Activated CD4-positive, alpha-beta T cell treated with anti-CD3 and anti-CD28 coated beads, Interleukin-2, amount 50 U/mL, for 1 hour (primary cell): Measurements from ENCODE around the gene VCAN.
"Not testable (repeated sequence)": the region's sequence is repeated elsewhere in the genome, so short reads cannot be mapped to it uniquely, and the experiment has no call there.

Source experiments
- DNase-seq: peaks from one replicate; pipeline ENCODE4 v3.0.0-alpha.2; 2020

The VCAN gene

DNA sequence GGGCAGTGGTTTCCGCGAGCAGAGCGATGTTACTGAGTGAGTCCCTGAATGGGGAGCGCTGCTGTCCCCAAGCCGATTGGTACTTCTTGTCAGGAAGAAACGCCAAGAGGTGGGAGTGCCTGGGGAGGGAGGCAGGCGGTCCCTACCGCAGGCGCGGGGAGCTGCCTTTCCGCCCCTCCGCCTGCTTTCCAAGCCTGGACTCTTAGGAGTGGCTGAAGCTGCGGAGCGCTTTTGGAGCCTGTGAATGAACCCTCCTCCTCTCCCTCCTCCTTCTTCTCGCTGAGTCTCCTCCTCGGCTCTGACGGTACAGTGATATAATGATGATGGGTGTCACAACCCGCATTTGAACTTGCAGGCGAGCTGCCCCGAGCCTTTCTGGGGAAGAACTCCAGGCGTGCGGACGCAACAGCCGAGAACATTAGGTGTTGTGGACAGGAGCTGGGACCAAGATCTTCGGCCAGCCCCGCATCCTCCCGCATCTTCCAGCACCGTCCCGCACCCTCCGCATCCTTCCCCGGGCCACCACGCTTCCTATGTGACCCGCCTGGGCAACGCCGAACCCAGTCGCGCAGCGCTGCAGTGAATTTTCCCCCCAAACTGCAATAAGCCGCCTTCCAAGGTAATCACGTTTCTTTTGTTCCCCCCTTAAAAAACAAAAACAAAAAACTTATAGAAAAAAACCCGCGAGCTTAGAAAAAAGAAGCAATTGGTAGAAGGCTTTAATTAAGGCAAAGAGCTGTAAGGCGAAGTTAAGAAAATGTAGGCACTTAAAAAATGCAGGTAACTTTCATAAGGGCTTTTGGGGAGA lies at the start of gene VCAN:
VCAN (plus strand) TSS at position 340 of the 808 bp plus-strand sequence. CDS start 11,775 bp downstream, outside the sequence.
- DNase-seq: no peak

DNA sequence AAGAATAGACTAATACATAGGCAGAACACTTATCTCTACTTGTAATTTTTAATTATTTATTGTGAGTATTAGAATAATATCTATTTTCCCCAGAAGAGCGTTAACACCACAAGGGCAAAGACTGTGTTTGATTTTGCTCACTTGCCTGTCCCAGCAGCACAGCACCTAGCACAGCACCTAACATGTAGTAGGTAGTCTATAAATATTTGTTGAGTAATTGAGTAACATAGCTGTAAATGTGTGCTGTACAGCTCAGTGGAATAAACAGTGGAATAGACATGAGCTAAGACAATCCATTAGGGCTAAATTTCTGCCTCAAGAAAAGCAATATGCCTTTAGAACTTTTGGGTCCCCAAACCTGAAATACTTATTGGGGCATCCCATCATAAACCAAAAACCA lies 49.3 kb upstream of the VCAN start:
- no peak for DNase-seq

DNA sequence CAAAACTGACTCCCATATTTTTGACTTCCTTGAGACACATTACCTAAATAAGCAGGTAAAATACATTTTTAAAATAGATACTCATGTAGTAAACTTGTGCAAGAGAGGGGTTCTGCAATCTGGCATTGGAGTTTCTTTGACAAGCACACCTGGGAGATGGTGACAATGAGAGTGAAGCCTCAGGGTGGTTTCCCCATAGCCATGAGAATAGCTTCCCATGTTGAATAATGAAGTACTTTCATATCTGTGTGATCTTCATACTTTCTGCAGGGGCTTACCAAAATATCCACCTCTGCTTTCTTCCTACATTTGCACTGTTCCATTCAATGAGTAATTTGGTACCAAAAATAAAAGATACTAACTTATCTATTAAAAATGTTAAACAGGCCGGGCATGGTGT lies 44.7 kb upstream of the VCAN start:
- no peak for DNase-seq

DNA sequence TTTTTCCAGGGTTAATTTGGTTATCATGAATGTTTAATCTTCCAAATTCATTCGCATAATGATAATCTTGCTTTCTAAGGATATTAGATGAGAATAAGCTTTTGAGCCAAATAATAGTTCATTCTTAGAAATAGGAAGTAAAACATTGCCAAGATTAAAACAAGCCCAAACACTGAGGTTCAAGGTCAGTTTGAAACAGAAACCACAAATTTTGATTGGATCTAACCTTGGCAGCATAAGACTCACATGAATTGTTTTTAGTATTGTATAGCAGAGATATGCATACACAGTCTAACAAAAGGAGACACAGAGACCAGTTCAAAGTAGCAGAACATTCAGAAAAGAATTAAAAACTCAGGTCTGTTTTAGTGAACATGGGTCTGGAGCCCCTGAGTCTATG lies 43.4 kb upstream of the VCAN start:
- DNase-seq: no peak

DNA sequence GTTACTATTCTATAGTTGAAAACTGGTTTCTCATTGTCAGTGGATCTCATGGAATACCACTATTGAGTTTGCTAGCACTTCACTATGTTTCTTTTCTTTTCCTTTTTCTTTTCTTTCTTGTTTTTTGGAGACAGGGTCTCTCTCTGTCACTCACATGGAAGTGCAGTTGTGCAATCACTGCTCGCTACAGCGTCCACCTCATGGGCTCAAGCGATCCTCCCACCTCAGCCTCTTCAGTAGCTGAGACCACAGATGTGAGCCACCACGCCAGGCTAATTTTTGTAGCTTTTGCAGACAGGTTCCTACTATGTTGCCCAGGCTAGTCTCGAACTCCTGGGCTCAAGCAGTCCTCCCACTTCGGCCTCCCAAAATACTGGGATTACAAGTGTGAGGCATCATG lies 42.7 kb upstream of the VCAN start:
- no peak for DNase-seq

DNA sequence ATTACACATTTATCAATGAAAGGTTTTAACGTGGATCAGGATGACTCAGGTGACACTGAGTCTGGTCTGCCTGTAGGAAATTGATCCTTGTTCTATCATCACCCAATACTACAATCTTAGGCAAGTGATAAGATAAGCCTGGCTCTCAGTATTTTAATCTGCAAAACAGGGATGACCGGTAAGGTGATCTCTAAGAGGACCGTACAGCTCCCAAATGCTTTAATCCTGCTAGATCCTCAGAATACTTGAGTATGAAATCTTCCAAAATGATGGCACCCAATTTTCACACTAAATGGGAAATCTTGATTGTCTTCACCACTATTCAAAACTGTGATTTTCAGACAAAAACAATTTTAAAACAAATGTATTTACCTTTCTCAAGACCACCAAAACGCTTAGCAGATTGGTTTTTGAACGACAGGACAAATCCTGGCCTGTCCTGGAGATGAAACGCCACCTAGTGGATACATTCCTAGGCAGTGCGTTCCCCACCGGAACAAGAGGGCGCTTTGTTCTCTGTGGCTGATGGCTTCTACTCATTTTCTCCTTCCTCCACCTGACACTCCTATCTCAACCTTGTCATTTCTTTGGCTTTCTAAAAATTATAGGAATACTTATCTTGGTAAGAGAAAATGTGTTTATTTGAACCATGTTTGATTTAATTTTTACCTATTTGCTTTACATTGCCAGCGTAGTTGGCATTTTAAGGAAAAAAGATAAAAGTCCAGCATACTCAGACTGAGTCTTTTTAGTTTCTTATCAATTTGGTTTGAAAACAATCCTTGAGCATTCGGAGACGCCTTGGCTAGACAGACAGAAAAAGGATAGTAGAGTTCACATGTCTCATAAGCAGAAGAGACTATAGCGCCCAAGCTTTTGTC lies 41.2 kb upstream of the VCAN start:
- DNase-seq: peak; percentile 31

DNA sequence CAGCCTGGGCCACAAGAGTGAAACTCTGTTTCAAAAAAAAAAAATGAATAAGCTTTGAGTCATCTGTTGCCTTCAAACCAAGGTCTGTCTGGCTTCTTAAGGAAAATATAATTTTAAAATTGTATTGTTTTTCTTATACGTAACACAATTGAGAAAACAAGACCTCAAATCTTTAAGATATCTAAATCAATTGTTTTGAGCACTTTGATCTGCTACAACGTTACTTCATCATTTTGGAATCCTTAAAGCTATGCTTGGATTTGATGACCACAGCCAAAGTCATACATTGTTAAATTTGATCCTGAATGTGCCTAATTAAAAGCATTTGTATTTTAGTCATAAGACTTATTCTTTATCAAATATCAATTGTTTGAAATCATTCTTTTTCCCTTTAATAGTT lies 37.7 kb upstream of the VCAN start:
- DNase-seq: no peak

DNA sequence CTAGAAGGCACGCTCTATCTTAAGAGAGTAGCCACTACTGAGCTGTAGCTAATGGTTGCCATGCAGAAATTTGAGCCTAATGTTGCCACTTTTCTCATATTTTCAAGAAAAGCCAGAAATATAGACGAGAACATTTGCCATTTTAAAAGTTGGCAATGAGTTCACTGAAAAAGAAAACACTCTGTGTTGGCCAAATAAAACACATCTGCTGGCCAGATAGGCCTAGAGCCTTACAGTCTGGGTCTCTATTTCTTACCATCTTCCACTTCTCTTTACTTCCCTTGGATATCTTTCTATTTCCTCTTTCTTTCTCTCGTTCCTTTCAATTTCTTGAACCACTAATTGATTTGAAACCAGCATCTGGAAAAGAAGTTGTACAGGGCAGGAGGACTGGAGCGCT lies 36.6 kb upstream of the VCAN start:
- no peak for DNase-seq

DNA sequence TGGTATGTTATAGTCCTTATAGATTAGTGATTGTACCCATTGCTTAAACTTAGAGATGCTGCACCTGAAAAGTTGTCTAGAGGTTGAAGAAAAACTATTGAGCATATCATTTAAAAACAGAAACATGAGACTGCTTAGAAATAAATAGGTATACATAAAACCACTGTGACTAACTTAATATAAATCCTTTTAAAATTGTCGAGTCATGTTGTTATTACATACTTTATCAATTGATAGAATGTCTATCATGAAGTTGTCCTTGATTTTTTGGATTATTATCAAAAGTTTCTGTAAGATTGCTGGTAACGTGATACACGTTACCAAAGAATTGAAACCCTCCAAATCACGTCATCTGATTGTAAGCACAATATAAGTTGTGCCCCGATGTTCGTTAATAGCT lies 35.3 kb upstream of the VCAN start:
- no peak for DNase-seq

DNA sequence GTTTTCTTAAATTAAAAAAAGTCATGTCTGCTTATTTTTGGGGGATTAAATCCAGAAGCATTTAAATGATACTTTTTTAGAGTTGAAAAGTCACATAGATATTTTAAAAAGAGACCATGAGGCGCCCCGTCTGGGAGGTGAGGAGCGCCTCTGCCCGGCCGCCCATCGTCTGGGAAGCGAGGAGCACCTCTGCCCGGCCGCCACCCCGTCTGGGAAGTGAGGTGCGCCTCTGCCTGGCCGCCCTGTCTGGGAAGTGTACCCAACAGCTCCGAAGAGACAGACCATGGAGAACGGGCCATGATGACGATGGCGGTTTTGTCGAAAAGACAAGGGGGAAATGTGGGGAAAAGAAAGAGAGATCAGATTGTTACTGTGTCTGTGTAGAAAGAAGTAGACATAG lies 33.8 kb upstream of the VCAN start:
- DNase-seq: not testable (repeated sequence)

DNA sequence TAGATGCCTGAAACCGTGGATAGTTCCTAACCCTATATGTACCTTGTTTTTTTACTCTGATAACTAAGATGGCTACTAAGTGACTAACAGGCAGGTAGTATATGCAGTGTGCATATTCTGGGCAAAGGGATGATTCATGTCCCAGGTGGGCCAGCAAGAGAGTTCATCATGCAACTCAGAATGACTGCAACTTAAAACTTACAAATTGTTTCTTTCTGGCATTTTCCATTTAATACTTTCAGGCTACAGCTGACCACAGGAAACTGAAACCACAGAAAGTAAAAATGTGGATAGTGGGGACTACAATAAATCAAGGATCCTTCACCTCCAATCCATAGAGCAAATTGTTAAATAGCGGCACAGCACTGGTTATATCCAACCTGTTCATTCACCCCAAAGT lies 30.7 kb upstream of the VCAN start:
- DNase-seq: no peak

DNA sequence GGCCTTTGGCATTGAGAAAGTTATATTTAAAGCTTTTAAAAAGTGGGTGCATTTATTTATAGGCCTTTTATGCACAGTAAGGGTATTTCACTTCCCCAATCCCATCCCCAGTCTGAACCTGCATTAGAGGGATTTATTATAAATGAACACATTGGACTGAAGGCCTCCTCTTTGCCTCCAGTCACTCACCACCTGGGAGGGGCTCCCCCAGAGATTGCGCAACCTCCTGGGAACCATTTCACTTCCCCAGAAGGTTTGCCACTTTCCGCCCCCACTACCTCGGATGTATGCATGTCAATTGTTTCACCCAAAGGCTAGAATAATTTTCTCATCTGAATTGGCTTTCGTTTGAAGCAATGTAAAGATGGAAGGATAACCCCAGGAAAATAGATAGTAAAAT lies 29.8 kb upstream of the VCAN start:
- no peak for DNase-seq

DNA sequence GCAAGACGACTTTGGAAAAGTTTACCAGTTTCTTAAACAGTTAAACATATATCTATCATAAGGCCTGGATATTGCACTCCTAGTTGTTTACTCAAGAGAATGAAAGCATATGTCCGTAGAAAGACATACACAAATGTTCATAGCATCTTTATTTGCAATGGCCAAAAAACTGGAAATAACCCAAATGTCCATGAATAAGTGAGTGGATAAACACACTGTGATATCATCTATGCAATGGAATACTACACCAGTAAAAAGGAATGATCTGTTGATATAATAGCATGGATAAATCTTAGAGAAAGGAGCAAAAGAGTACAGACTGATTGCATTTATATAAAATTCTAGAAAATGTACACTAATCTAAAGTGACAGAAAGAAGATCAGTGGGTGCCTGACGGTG lies 28.0 kb upstream of the VCAN start:
- no peak for DNase-seq

DNA sequence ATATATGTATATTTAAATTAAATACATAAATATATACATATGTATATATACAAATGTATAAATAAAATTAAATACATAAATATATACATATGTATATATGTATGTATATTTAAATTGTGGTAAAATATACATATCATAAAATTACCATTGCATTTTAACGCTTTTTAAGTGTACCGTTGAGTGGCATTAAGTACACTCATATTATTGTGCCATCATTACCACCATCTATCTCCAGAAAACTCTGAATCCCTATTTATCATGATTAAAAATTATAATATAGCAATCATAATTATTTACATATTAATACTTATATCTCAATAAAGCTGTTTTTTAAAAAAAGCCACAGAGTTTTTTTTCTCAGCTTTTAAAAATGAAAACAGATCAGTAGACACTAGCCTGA lies 27.1 kb upstream of the VCAN start:
- DNase-seq: no peak

DNA sequence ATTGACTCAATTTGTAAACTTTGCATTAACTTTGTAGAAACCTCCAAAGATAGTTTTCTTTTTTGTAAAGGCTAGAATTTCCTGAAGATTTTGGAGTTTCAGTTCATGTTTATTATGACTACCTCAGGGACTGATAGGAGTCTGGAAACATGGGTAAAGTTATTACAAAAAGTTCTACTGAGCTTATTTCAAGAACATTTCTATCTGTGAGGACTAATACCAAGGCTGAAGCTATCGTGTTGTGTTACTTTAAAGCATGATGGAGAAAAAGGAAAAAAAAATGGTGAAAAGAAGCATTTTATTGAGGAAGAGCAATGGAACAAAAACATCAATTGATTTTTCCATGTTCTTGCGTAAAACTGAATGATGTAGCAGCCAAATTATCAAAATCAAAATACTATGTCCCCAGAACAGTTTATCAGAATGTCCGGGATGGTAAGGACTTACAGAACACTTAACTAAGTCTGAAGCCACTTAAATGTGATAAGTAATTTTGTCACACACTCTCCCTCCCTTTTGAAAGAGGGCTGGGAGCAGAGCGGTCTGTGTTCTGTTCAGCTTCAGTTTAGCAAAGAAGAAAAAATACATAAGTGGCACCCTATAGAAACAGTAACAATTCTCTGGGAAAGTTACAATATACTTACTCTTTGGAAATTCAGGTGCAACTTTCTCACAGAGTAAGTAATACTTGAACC lies 25.1 kb upstream of the VCAN start:
- no peak for DNase-seq

DNA sequence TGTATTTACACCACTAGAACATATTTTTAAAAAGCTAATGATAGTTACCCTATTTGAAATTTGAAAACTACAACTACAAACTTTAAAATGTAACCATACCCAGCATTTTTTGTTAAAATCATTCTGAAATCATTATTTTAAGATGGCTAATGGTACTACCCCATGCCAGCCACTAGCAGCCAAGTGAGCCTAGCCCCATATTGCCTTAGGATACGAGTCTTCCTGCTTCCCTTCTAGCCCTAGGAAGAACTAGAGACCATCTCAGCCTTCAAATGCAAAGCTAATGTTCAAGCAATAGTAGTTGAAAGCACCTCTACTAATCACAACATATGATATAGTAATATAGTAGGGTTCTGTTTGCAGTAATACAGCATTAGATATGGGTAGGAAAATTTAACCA lies 24.0 kb upstream of the VCAN start:
- DNase-seq: no peak

DNA sequence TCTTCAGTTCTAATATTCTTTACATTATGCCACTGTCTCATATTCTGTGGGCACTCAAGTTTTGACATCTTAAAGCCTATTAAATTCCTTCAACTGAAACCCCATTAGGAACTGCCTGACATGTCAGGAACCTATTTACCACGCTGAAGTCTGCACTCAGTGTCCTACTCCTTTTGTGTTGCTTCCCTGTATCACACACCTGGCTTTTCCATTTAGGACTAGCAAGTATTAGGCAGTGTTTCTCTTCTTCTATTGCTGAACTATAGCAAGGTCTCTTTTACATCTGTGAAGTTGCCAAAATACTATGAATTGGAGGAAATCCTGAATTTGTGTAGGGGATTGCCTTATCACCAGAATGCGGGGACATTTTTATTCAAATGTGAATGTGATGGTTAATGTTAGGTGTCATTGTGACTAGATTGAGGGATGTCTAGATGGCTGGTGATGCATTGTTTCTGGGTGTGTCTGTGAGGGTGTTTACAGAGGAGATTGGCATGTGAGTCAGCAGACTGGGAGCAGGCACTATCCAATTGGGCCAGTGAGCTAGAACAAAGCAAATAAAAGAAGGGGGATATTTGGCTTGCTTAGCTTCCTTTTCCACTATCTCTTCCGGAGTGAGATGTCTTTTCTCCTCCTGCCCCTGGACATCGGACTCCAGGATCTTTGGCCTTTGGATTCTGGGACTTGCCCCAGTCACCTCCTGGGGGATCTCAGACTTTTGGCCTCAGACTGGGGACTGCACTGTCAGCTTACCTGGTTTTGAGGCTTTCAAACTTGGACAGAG lies 21.2 kb upstream of the VCAN start:
- DNase-seq: no peak

DNA sequence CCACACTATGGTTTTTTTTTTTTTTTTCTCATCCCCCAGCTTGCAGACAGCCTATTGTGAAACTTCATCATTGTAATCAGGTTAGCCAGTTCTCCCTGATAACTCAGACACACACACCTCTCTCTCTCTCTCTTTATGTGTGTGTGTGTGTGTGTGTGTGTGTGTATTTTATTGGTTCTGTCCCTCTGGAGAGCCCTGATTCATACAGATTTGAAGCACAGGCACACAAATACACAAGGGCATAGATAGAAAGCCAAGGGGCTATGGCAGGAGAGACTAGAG lies 20.6 kb upstream of the VCAN start:
- DNase-seq: no peak

DNA sequence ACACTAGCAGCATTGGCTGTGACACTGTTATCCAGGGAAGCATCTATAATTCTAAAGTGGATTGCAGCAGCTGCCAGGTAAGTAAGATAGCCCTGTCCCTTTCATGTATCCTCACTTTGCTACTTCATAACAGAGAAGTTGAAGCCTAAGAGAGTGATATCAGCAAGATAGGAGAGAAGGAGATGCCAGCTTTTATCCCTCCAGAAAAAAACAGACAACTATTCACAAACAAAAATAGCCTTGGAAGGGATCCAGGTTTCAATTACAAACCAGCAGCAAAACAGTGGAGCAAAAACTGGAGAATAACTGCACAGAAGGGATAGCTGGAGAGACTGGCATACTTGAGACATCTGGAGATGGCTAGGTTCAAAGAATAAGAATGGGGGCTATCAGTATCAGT lies 19.6 kb upstream of the VCAN start:
- DNase-seq: no peak

DNA sequence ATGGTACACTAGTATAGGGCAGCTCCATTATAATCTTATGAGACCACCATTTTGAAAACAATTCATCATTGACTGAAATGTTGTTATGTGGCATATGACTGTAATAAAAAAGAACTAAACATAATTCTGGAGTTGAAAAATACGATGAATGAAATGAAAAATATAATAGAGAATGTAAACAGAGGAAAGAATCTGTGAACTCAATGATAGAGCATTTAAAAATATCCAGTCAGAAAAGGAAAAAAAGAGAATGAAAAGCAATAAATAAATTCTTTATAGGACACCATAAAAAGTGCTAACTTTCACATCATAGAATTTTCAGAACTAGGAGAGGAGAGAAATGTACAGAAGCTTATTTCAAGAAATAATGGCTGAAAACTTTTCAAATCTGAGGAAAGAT lies 17.6 kb upstream of the VCAN start:
- DNase-seq: no peak

DNA sequence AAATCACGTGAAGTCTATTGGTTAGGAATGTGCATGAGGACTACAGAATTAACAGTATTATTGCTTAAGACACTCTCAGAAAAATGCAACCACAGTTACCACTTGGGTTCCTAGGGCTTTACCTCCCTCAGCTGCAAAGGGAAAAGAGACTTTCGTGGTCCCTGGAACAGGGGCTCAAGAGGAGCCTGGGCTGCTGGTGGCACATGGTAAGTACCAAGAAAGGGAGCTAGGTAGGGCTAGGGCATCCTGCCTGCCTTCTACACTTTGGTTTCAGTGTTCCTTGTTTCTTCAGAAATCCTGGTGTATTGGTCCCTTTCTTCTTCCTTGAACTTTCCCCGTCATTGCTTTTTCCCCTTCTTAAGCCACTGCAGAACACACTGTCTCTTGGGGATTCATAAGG lies 7.3 kb upstream of the VCAN start:
- DNase-seq: no peak

DNA sequence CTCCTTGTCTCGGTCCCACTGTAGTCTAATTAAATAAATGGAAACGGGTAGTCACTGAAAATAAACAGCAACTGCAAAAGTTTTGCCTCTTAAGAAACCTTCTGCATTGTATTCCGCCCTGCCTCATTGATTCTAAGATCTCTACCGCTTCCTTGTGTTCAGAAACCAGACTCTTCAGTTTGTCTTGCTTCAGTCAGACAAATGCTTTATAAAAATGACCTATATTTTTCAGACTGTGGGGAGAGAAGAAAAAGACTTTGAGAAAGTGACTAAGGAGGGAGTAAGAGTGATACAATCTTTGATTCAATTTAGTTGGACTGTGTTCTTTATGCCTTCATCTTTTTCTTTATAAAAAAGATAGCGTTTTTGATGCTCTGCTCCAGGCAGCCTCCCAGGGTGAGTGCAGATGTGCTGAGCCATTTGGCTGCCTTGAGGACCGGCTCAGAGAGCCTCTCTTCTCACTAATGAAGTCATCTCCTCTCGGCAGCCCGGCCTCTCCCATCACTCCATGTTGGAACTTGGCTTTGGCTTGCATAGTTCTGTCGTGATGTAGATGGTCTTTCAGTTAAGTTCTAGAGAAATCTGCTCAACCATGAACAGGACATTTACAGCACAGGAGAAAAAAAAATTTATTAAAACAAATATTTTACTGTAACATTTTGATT lies 4.0 kb upstream of the VCAN start:
- no peak for DNase-seq

DNA sequence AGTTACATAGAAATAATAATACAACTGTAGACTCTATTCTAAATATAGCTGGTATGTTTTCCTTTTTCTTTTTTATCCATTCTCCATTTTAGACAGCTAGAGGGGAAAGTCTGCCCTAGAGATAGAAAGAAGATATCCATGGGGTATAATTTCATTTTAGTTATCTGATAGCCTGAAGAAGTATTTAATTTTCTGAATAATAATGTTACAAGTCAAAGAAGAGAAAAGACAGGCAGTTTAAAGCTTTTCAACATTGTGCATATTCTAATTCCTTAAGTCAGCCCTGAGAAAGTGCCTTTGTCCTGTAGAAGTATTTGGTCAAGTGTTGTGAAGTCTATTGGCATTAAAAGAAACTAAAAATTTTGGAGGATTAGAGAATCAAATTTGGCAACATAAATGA lies 2.5 kb upstream of the VCAN start:
- DNase-seq: no peak
